Urothelium cell line (cell line): Measurements from ENCODE around the gene ZRANB3.
"Not testable (repeated sequence)": the region's sequence is repeated elsewhere in the genome, so short reads cannot be mapped to it uniquely, and the experiment has no call there.

ENCODE experiments used
- DNase-seq: peaks from one replicate; pipeline ENCODE4 v3.0.0; 2011; ENCODE audit warnings: low spot score, mixed read lengths
- FAIRE-seq: peaks from 2 replicates; lab custom pipeline; 2011; peaks lifted over from hg19 to GRCh38; lab: Jason Lieb, UNC

ZRANB3 gene

DNA sequence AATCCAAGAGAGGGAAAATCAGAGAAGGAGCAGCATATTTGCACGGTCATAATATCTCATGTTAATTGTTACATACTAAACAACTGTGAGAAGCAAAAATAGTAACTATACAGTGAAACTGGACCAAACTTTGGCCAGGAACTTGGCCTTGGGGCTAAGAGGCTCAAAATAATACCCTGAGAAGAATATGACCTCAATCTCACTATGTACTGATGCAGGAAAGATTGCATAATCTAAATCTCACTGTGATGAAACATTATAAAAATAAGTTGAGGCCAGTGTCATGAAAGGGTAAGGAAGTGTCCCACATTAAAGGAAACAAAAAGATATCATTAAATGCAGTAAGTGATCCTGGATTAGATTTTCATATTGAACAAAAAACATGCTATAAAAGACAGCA, 36.5 kb downstream of the ZRANB3 start:
- FAIRE-seq (no peak), DNase-seq (no peak)

DNA sequence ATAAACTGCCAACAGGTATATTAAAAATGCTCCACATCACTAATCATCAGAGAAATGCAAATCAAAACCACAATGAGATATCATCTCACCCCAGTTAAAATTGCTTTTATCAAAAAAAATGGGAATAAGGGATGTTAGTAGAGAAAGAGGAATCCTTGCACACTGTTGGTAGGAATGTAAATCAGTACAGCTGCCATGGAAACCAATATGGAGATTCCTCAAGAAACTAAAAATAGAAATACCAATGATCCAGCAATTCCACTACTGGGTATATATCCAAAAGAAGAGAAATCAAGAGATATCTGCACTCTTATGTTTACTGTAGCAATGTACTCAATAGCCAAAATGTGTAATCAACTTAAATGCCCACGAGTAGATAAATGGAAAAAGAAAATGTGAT, 40.6 kb downstream of the ZRANB3 start:
- FAIRE-seq = no peak
- DNase-seq = no peak

DNA sequence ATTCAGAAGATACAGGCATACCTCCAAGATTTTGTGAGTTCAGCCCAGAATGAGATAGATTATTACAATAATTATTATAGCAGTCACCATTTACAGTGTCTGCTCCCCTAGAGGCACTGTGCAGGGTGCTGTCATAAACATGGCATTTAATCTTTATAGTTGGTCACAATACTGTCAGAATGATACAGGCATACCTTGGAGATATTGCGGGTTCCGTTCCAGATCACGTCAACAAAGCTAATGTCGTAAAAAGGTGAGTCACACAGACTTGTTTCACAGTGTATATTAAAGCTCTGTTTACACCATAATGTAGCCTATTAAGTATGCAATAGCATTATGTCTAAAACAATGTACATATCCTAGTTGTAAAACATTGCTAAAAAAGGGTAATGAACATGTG, 45.6 kb downstream of the ZRANB3 start:
- no peak for DNase-seq
- FAIRE-seq = no peak

DNA sequence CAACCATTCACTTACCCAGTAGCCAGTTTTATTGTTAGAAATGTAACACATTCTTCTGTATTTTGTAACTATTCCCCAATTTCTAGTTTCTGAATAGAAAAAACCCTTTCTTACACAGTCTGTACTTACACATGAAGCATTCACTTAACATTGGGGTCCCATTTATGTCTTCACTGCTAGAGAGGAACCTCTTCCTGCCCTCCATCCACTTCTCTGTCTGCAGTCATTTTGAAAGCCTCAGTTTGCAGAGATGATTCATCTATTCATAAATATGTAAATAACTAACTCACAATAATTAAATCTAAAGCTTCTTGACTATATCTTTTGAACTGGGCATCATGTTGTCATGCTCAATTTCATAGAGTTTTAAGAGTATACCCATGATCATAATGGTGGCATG, 55.9 kb downstream of the ZRANB3 start:
- DNase-seq (no peak), FAIRE-seq (no peak)

DNA sequence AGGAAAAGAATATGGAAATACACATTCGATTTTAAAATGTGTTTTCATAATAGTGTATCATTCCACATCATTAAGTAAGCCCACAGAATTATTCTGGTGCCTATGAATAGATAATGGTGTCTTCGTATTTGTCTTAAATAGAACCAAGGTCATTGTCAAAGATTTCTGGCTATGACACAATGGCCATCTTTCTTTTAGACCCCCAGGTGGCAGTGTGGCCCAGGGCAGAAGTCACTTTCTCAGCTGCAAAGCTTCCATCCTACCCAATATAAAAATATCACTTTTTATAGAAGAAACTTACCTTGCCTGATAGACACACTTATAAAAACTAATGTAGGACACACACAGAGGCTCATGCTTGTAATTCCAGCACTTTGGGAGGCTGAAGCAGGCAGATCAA, 57.5 kb downstream of the ZRANB3 start:
- peak; percentile 18 for DNase-seq
- no peak for FAIRE-seq

DNA sequence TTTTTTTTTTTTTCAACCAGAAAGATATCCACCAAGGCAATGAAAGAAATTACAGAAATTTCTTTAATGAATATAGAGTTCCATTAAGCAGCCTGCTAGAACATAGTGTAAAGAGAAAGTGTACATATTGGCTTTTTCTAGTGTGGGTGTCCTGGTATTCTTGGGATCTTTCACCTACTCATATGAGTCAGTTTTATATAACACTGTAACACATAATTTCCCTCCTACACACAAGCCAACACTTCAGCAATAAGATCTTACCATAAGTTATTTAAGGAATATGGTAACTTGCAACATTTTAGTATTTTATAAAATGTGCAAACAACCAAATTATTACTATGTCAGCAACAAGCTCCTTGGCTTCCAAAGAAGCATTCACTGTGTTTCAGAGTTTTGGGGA, 59.9 kb downstream of the ZRANB3 start:
- DNase-seq (no peak), FAIRE-seq (no peak)

DNA sequence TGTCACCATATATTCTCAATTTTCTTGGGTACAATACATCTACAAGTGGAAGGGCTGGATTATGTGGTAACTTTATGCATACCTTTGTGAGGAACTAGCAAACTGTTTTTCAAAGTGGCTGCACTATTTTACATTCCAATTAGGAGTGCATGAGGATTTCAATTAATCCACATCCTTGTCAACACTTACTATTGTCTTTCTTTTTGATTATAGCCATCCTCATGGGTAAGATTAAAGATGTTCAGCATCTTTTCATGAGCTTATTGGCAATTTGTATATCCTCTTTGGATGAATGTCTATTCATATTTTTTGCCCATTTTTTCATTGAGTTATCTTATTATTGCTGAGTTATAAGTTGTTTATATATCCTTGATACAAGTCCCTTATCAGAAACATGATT, 73.7 kb downstream of the ZRANB3 start:
- FAIRE-seq (no peak), DNase-seq (no peak)

DNA sequence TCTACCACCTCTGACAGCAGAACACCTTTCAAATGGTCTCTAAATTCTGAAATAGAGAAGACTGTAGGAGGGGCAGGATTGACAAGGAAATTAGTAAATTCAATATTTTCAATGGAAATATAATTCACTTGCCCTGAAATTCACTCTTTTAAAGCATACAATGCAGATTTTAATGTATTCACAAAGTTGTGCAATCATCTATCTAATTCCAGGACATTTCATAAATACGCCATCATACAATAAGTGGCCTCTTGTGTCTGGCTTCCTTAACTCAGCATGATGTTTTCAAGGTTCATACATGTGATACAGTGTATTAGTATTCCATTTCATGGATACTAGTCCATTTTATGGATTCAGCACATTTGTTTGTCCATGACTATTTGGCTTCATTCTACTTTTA, 74.2 kb downstream of the ZRANB3 start:
- FAIRE-seq (no peak), DNase-seq (no peak)

DNA sequence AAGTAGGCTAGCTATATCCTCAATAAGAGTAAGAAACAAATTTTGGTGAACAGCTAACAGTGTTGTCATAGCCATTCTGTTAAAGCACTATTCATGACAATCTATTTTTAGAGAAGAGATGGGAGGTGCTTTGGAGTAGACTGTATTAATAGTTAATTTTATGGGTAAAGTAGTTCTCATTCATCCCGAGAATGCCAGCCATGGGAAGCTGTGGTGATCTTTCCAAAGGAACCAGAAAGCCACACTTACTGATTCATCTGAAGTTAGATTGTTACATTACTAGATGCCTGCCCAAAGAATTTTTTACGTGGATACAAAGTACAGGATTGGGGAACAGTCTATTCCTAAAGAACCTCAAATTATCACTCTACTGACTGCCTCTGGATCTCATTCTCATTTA, 74.6 kb downstream of the ZRANB3 start:
- no peak for FAIRE-seq
- no peak for DNase-seq

DNA sequence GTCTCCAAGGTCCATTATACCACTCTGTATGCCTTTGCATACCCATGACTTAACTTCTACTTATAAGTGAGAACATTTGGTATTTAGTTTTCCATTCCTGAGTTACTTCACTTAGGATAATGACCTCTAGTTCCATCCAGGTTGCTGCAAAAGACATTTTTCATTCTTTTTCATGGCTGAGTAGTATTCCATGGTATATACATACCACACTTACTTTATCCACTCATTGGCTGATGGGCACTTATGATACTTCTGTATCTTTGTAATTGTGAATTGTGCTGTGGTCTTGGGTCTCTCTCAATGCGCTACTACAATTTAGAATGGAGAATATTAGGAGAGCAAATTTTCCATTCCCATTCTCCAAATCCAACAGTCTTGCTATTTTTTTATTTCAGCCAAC, 76.4 kb downstream of the ZRANB3 start:
- no peak for FAIRE-seq
- no peak for DNase-seq

DNA sequence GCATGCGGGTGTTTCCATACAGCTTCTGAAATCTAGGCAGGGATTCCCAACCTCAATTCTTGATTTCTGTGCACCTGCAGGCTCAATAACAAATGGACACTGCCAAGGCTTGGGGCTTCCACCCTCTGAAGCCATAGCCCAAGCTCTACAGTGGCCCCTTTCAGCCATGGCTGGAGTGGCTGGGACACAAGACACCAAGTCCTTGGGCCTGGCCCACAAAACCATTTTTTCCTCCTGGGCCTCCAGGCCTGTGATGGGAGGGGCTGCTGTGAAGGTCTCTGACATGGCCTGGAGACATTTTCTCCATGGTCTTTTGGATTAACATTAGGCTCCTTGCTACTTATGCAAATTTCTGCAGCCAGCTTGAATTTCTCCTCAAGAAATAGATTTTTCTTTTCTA, 78.0 kb downstream of the ZRANB3 start:
- not testable (repeated sequence) for DNase-seq, FAIRE-seq

DNA sequence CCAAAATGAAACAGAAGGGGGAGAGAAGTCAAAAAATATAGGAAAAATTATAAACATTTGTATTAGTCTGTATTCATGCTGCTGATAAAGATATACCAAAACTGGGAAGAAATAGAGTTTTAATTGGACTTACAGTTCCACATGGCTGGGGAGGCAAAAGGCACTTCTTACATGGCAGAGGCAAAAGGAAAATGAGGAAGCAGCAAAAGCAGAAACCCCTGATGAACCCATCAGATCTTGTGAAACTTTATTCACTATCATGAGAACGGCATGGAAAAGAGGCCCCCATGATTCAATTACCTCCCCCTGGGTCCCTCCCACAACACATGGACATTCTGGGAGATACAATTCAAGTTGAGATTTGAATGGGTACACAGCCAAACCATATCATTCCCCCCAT, 79.1 kb downstream of the ZRANB3 start:
- DNase-seq (no peak), FAIRE-seq (no peak)

DNA sequence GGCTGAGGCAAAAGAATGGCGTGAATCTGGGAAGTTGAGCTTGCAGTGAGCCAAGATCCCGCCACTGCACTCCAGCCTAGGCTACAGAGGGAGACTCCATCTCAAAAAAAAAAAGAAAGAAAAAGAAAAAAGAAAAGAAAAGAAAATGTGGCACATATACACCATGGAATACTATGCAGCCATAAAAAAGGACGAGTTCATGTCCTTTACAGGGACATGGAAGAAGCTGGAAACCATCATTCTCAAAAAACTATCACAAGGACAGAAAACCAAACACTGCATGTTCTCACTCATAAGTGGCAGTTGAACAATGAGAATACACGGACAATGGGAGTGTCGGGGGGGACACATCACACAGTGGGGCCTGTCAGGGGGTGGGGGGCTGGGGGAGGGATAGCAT, 88.0 kb downstream of the ZRANB3 start:
- not testable (repeated sequence) for FAIRE-seq, DNase-seq

DNA sequence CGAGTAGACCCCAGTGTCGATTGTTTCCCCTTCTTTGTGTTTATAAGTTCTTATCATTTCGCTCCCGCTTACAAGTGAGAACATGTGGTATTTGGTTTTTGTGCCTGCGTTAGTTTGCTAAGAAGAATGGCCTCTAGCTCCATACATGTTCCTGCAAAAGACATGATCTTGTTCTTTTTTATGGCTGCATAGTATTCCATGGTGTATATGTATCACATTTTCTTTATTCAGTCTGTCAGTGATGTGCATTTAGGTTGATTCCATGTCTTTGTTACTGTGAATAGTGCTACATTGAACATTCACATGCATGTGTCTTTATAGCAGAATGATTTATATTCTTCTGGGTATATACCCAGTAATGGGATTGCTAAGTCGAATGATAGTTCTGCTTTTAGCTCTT, 95.9 kb downstream of the ZRANB3 start:
- not testable (repeated sequence) for FAIRE-seq, DNase-seq

DNA sequence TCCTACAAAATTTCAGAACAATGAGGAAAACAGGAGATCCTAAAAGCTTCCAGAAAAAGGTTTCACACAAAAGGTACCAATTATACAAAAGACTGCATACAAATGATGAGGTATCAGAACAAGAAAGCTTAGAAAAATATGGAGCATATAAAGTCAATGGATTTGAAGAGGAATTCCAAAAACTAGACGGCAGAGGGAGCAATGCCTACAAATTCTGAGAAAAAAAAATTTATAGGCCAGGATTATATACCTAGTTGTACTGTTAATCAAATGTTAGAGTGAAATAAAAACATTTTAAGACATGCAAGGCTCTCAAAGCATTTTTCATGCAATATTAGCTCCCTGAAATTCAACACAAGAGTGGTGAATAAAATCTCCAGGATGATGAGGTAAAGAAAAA, 106.2 kb downstream of the ZRANB3 start:
- FAIRE-seq = no peak
- no peak for DNase-seq

DNA sequence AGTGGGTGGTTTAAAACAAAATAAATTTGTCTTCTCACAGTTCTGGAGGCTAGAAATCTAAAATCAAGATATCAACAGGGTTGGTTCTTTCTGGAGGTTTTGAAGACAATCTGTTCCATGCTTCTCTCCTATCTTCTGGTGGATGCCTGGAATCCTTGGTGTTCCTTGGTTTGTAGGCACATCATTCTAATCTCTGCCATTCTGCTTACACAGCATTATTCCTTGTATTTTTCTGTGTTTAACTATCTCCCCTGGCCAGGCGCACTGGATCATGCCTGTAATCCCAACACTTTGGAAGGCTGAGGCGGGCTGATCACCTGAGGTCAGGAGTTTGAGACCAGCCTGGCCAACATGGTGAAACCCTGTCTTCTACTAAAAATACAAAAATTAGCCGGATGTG, 108.1 kb downstream of the ZRANB3 start:
- DNase-seq (no peak), FAIRE-seq (no peak)

DNA sequence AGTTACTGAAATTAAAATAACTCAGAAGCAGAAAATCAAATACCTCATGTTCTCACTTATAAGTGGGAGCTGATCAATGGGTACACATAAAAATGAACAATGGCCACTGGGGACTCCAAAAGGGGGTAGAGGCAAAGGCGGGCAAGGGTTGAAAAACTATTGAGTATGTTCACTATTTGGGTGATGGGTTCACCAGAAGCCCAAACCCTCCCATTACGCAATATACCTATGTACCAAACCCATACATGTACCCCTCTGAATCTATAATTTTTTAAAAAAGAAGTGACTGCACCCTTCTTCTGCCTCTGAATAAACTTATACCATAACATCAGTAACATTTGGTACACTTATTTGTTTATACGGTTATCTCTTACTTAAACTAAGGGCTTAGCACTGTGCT, 119.4 kb downstream of the ZRANB3 start:
- DNase-seq = no peak
- no peak for FAIRE-seq

DNA sequence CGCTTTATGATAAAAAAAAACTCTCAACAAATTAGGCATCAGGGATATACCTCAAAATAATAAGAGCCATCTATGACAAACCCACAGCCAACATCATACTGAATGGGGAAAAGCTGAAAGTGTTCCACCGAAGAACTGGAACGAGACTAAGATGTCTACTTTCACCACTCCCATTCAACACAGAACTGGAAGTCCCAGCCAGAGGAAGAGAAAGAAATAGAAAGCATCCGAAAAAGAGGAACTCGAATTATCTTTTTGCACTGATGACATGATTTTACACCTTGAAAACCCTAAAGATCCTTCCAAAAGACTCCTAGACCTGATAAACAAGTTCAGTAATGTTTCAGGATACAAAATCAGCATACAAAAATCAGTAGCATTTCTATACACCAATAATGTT, 121.6 kb downstream of the ZRANB3 start:
- no peak for DNase-seq
- no peak for FAIRE-seq

DNA sequence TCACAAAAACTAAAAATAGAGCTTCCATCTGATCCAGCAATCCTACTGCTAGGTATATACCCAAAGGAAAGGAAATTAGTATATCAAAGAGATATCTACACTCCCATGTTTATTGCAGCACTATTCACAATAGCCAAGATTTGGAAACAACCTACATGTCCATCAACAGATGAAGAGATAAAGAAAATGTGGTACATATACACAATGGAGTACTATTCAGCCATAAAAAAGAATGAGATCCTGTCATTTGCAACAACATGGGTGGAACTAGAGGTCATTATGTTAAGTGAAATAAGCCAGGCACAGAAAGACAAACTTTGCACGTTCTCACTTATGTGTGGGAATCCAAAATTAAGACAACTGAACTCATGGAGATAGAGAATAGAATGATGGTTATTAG, 134.8 kb downstream of the ZRANB3 start:
- DNase-seq = not testable (repeated sequence)

DNA sequence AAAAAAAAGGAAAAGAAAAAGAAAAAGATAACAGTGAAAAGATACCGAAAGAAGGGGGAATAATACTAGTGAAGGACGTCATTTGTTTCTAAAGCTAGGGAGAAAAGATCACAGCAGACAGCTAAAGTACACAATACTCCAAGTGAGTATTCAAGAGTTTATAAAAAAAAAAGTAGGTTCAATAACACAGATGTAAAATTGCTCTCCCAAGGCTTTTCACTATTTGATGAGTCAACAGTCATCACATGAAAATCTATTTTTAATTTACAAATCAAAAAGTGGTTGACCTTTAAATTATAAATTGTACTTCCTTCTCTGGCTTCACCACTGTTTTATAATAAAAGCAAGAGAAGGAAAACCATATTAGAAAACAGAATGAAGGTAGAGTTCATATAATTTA, 144.0 kb downstream of the ZRANB3 start:
- no peak for DNase-seq
- no peak for FAIRE-seq

More for the DNA sequence above, 134.8 kb downstream of the ZRANB3 start:
- FAIRE-seq = not testable (repeated sequence)

DNA sequence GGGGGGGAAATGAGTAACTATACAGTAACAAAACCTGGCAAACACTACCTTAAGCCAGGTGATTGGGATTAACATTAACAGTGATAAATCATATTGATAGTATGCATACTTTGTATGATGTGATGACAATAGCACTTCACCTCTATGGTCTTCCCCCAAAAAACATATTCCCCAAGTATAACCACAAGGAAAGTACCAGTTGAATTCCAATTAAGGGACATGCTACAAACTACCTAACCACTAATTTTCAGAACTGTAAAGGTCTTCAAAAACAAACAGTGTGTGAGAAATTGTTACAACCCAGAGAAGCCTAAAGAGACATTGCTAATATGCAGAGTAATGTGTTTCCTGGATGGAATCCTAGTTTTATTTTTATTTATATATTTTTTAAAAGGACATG, 152.4 kb downstream of the ZRANB3 start:
- DNase-seq (no peak), FAIRE-seq (no peak)

DNA sequence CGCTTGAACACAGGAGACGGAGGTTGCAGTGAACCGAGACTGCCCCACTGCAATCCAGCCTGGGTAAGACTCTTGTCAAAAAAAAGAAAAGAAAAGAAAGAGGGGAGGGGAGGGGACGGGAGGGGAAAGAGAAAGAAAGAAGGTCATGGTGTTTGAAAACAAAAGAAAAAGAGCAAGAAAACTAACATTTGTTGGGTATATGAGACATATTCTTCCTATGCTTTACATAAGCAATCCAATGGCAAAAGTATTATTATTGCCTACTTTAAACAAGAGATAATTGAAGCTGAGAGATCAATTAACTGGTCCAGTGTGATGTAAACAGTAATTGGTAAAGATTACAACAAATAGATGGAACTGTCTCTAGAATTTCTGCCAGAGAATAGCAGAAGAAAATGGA, 157.3 kb downstream of the ZRANB3 start:
- FAIRE-seq (no peak), DNase-seq (no peak)

DNA sequence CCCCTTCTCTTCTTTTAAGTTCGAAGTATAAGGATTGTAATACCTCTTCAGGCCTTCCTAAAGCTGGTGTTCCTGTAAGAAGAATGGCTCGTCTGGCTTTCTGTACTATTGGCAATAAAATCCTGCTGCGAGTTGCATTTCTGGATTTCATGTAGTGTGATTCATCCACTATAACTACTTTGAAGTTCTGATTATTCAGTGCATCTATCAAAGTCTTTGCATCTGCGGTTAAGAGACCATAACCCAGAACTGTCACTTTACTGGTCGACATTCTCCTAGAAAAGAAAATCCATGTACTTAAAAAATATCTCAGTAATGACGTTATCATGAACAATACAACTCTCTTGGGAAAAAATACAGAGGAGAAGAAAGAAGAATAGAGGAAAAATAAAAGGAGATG, 181.1 kb downstream of the ZRANB3 start:
- DNase-seq (peak; percentile 4), FAIRE-seq (no peak)
